ENCODE results near the gene XYLT1. TPM values are rescaled to one million over a fixed set of nuclear protein-coding genes. Genes with fewer than 3 reads are reported as not detected.

XYLT1 gene
- total and polyA plus RNA-seq, 2 of the 4 experiments (the other 2 are of a cell fraction), result 9.0 to 12.7 TPM

- Histone ChIP-seq H3K4me3 (ENCODE audit: insufficient read depth, low read depth, low read length) (no peak overlapping the region), H2AK5ac (ENCODE audit: low read depth, low read length) (no peak overlapping the region), H4K5ac (ENCODE audit: low read depth, low read length) (no peak overlapping the region), H2BK20ac (ENCODE audit: low read depth, low read length) (no peak overlapping the region), H2BK15ac (ENCODE audit: low read depth, low read length) (no peak overlapping the region), H3K27me3 (ENCODE audit: control insufficient read depth, insufficient read depth, low read length) (no peaks in the 10 kb centered on the region), H3K27ac (ENCODE audit: insufficient read depth, low read length) (no peak overlapping the region), H3K36me3 (ENCODE audit: control insufficient read depth, insufficient read depth, low read length) (no peaks in the 10 kb centered on the region), H4K91ac (ENCODE audit: insufficient read depth, low read depth, low read length) (no peak overlapping the region), H3K9me3 (ENCODE audit: control insufficient read depth, insufficient read depth, low read length) (no peaks in the 10 kb centered on the region), H4K8ac (ENCODE audit: low read depth in 2 of 2, low read length in 2 of 2) (no peak overlapping the region), H2AK9ac (replicated peaks; ENCODE audit: low read depth, low read length, poor library complexity) (no peak overlapping the region), H3K18ac (ENCODE audit: low read depth, low read length) (no peak overlapping the region), H3K4ac (ENCODE audit: low read depth, low read length) (no peak overlapping the region), H3K79me1 (ENCODE audit: low read depth in 1 of 2, low read length in 2 of 2) (peaks cover 8 to 47% of the 10 kb centered on the region in 2 experiments; a peak in 3 of 4 replicates), H4K20me1 (ENCODE audit: insufficient read depth, low read length) (peaks cover 15% of the 10 kb centered on the region; the same call in 1 of the 2 replicates), H3K9me1 (ENCODE audit: insufficient read depth, low read length) (peaks cover 9% of the 10 kb centered on the region), H3K9ac (ENCODE audit: low read depth, low read length) (no peak overlapping the region), H3K4me1 (ENCODE audit: control insufficient read depth, insufficient read depth, low read length) (peaks cover 13% of the 10 kb centered on the region), H2BK5ac (ENCODE audit: low read depth, low read length, poor library complexity, severe bottlenecking) (no peak overlapping the region), H3K14ac (replicated peaks; ENCODE audit: low read depth, low read length) (no peak overlapping the region), H3K4me2 (ENCODE audit: low read depth, low read length) (no peak overlapping the region), H3K23ac (ENCODE audit: low read depth, low read length) (no peak overlapping the region), H2BK120ac (ENCODE audit: low read depth, low read length) (no peak overlapping the region), H2AFZ (replicated peaks; ENCODE audit: low read length, poor library complexity) (no peak overlapping the region), H3K56ac (ENCODE audit: extremely low read depth, insufficient read depth, low read length) (no peak overlapping the region)
- in situ Hi-C loops (cut with MboI; ENCODE audit: low sequenced_read_pairs) (no loop called here), dilution Hi-C loops (cut with HindIII; ENCODE audit: low sequenced_read_pairs, unreplicated experiment) (no loop called here), intact Hi-C loops (cut with micrococcal nuclease) (no loop called here)
- WGBS, 2 experiments (ENCODE audit: extremely low coverage in 2 of 2, insufficient read length in 1 of 2), result no CpG with 5 or more reads among the region's 3 CpGs
- ChIA-PET POLR2A (ENCODE audit: unreplicated experiment) (no interaction called here), CTCF (interaction anchor here (0.5 to 1.5 kb wide), 2 partner anchors 56 to 228 kb away, joined by 3 to 4 read pairs; no protein-coding TSS in a partner anchor)
- DNase-seq, result no peak
- ATAC-seq (ENCODE audit: low read depth), result no peak
- BruUV-seq (replicated peaks), result no TSS peak
- TF ChIP-seq, protein P1, sequence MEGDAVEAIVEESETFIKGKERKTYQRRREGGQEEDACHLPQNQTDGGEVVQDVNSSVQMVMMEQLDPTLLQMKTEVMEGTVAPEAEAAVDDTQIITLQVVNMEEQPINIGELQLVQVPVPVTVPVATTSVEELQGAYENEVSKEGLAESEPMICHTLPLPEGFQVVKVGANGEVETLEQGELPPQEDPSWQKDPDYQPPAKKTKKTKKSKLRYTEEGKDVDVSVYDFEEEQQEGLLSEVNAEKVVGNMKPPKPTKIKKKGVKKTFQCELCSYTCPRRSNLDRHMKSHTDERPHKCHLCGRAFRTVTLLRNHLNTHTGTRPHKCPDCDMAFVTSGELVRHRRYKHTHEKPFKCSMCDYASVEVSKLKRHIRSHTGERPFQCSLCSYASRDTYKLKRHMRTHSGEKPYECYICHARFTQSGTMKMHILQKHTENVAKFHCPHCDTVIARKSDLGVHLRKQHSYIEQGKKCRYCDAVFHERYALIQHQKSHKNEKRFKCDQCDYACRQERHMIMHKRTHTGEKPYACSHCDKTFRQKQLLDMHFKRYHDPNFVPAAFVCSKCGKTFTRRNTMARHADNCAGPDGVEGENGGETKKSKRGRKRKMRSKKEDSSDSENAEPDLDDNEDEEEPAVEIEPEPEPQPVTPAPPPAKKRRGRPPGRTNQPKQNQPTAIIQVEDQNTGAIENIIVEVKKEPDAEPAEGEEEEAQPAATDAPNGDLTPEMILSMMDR (conservative IDR thresholded peaks at IDR 0.05; ENCODE audit: low read depth, low read length), result no peak
- TF ChIP-seq FOS (IDR thresholded peaks at IDR 0.05; ENCODE audit: low read depth, low read length) (no peak), NFE2L2 (IDR thresholded peaks at IDR 0.05; ENCODE audit: low read depth, low read length) (no peak)
Observed at GRCh38 chr16:17407321-17407720, 63.4 kb downstream of the XYLT1 start.
